K562 (cell line): ENCODE measurements around the gene YPEL5. TPM values are rescaled to one million over a fixed set of nuclear protein-coding genes. Genes with fewer than 3 reads are reported as not detected.

Source experiments
- CHD2 ChIP-seq: IDR thresholded peaks from 2 replicates; pipeline ENCODE4 v1.6.1; 2011; ENCODE audit warnings: low read depth, low read length
- DPF2 ChIP-seq: fragments of 450-650 bp; IDR thresholded peaks from 2 replicates; pipeline ENCODE4 v1.6.1; 2016
- EHMT2 ChIP-seq: fragments of 450-650 bp; IDR thresholded peaks from 2 replicates; pipeline ENCODE4 v1.6.1; 2018; ENCODE audit warnings: antibody characterized with exemption
- ERF ChIP-seq: fragments of 450-650 bp; formaldehyde crosslinking; IDR thresholded peaks from 2 replicates; pipeline ENCODE4 v1.4.0; 2020; ENCODE audit warnings: mild to moderate bottlenecking, mixed read lengths
- FOXM1 ChIP-seq, 2 experiments: fragments of 450-650 bp in 1 of 2; sonication (generic) in 1 of 2; formaldehyde crosslinking in 1 of 2; IDR thresholded peaks; 2 replicates each; pipeline versions ENCODE4 v1.6.1 to v1.9.0; 2017 to 2022; ENCODE audit warnings: low read depth in 2 of 2, mild to moderate bottlenecking in 2 of 2, missing genetic modification reagents in 1 of 2, moderate library complexity in 1 of 2
- HDGF ChIP-seq: fragments of 450-650 bp; IDR thresholded peaks from 2 replicates; pipeline ENCODE4 v1.6.1; 2016
- ILF3 ChIP-seq: fragments of 450-650 bp; IDR thresholded peaks from 2 replicates; pipeline ENCODE4 v1.6.1; 2018; ENCODE audit warnings: antibody characterized with exemption, mild to moderate bottlenecking, moderate library complexity, borderline replicate concordance
- KDM4B ChIP-seq, 2 experiments: fragments of 450-650 bp in 1 of 2; sonication (generic) in 1 of 2; IDR thresholded peaks; 2 replicates each; pipeline ENCODE4 v1.6.1; 2016 to 2017; ENCODE audit warnings: borderline replicate concordance in 2 of 2, antibody characterized with exemption in 1 of 2, low read depth in 1 of 2, mild to moderate bottlenecking in 1 of 2
- KLF1 ChIP-seq: fragments of 450-650 bp; IDR thresholded peaks from 2 replicates; pipeline ENCODE4 v1.6.1; 2016; ENCODE audit warnings: missing genetic modification characterization, missing compliant biosample characterization
- NELFE ChIP-seq: IDR thresholded peaks from 2 replicates; pipeline ENCODE4 v1.6.1; 2011; ENCODE audit warnings: mild to moderate bottlenecking; ENCODE audit not compliant: insufficient read depth, insufficient read length
- RB1 ChIP-seq: fragments of 450-650 bp; IDR thresholded peaks from 2 replicates; pipeline ENCODE4 v1.6.1; 2017; ENCODE audit warnings: low read depth, mild to moderate bottlenecking
- RBBP5 ChIP-seq: fragments of 200-600 bp; sonication (generic); IDR thresholded peaks from 2 replicates; pipeline ENCODE4 v1.6.1; 2012; ENCODE audit warnings: borderline replicate concordance, mild to moderate bottlenecking, low read length, control low read depth, inconsistent platforms; ENCODE audit not compliant: insufficient read depth, poor library complexity, severe bottlenecking
- SMC3 ChIP-seq: conservative IDR thresholded peaks from 2 replicates; pipeline ENCODE4 v1.6.1; 2011; ENCODE audit warnings: low read depth, low read length, improper control_type of control experiment; ENCODE audit not compliant: insufficient read depth
- WHSC1 ChIP-seq: IDR thresholded peaks from one replicate; pipeline ENCODE4 v1.6.1; 2012; ENCODE audit warnings: low read length, control low read depth, inconsistent platforms
- ZNF23 ChIP-seq: fragments of 250-450 bp; sonication (Bioruptor Pico); IDR thresholded peaks from 2 replicates; pipeline ENCODE4 v1.4.0; 2020; ENCODE audit warnings: mild to moderate bottlenecking
- ZNF75A ChIP-seq: fragments of 450-650 bp; formaldehyde crosslinking; IDR thresholded peaks from 2 replicates; pipeline ENCODE4 v1.4.0; 2020; ENCODE audit warnings: mild to moderate bottlenecking
- polyA plus RNA-seq, 8 experiments: library from polyadenylated mRNA; depleted of rRNA in 4 of 8; stranded (reverse) in 5 of 8; unstranded in 3 of 8; fragments of >200 nt; fragmentation: Nextera tagmentation in 2 of 8; fragmentation: Illumina TruSeq in 1 of 8; extraction: Ambion mirVana in 2 of 8; extraction: Trizol in 1 of 8; gene quantifications; 2 replicates each; pipeline versions ENCODE4 v1.2.1 to v1.2.3, GENCODE V29; 2011 to 2014; ENCODE audit warnings: inconsistent platforms in 1 of 8, missing spikeins in 1 of 8
- total RNA-seq, 7 experiments: library from RNA; depleted of rRNA in 6 of 7; stranded (reverse); fragments of >200 nt in 6 of 7; fragmentation: Illumina TruSeq in 2 of 7; extraction: Trizol in 2 of 7; gene quantifications; 2 replicates each; pipeline versions ENCODE4 v1.2.1 to v1.2.3, GENCODE V29; 2011 to 2021; ENCODE audit warnings: low replicate concordance in 1 of 7
- TF ChIP-seq, protein P1 (sequence below): fragments of 250-450 bp; sonication (Bioruptor Pico); IDR thresholded peaks from 2 replicates; pipeline ENCODE4 v1.4.0; 2020; ENCODE audit warnings: mild to moderate bottlenecking, moderate library complexity, borderline replicate concordance
- TF ChIP-seq, protein P2 (sequence below), 2 experiments: fragments of 450-650 bp in 1 of 2; sonication (generic) in 1 of 2; formaldehyde crosslinking in 1 of 2; IDR thresholded peaks in 1 of 2; conservative IDR thresholded peaks in 1 of 2; 2 replicates each; pipeline versions ENCODE4 v1.6.1 to v1.8.1; 2016 to 2023; ENCODE audit warnings: mild to moderate bottlenecking in 2 of 2, moderate library complexity in 2 of 2, inconsistent platforms in 1 of 2, missing genetic modification reagents in 1 of 2
- TF ChIP-seq, protein P3 (sequence below): fragments of 450-650 bp; IDR thresholded peaks from 2 replicates; pipeline ENCODE4 v1.6.1; 2014; ENCODE audit warnings: low read depth, mild to moderate bottlenecking, moderate library complexity, borderline replicate concordance

The YPEL5 gene
- total and polyA plus RNA-seq, 9 of the 15 experiments (the other 6 are each of a cell fraction or from before 2014, with no cell fraction given): 5.4 to 34.4 (median 12.3) TPM

DNA sequence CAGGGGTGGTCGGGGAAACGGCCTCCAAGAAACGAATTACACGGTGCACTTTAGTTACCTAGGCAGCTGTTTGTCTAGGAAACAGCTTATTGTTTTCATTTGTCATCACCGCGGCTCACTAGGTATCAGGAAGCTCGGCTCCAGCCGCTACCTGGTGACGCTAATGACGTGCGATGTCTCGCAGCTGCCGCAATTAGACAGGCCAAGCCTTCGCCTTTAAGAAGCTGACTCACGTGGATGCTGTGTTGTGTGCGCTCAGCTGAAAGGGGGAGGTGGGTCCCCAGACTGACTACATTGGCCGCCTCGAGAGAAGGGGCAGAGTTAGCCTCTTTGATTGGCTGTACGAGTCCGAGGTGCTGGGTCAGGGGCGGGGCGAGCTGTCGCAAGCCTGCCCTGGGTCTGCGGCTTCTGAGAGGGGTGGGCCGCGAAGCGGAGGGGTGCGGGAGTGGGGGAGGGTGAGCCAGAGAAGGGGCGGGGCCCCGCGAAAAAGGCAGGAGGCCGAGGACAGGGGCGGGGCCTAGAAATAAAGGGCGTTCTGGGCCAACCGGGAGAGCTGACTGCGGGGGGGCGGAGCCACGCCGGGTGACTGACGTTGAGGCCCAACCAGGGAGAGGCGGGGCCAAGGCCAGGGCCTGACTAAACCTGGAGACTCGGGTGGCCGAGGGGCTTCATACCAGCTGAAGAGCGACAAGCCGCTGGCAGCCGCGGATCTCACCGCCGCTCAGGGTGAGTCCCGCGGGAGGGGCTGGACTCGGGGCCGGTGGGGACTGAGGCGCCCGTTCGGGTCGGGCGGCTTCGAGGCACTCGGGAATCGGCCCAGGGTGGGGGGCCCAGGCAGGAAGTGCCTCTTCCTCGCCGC, at the start of gene YPEL5 (continued):
- TF ChIP-seq ILF3: no peak
- no peak for TF ChIP-seq KDM4B (IDR thresholded peaks at IDR 0.05; ENCODE audit: borderline replicate concordance in 2 of 2, low read depth in 1 of 2)
- peak; percentile 64 for TF ChIP-seq FOXM1 (IDR thresholded peaks at IDR 0.05; ENCODE audit: low read depth)
- 0 out of 2 replicates have a peak, but pooled peaks have one; percentile 57 for TF ChIP-seq FOXM1 (CRISPR knock-in tag; IDR thresholded peaks at IDR 0.05; ENCODE audit: low read depth)
- TF ChIP-seq ERF (CRISPR knock-in tag): no peak
- TF ChIP-seq, protein P1, sequence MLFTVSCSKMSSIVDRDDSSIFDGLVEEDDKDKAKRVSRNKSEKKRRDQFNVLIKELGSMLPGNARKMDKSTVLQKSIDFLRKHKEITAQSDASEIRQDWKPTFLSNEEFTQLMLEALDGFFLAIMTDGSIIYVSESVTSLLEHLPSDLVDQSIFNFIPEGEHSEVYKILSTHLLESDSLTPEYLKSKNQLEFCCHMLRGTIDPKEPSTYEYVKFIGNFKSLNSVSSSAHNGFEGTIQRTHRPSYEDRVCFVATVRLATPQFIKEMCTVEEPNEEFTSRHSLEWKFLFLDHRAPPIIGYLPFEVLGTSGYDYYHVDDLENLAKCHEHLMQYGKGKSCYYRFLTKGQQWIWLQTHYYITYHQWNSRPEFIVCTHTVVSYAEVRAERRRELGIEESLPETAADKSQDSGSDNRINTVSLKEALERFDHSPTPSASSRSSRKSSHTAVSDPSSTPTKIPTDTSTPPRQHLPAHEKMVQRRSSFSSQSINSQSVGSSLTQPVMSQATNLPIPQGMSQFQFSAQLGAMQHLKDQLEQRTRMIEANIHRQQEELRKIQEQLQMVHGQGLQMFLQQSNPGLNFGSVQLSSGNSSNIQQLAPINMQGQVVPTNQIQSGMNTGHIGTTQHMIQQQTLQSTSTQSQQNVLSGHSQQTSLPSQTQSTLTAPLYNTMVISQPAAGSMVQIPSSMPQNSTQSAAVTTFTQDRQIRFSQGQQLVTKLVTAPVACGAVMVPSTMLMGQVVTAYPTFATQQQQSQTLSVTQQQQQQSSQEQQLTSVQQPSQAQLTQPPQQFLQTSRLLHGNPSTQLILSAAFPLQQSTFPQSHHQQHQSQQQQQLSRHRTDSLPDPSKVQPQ (CRISPR knock-in tag): peak; percentile 85; the same call in 1 of the 2 replicates
- 0 out of 2 replicates have a peak, but pooled peaks have one; percentile 16 for TF ChIP-seq RB1
- TF ChIP-seq SMC3: no peak
- TF ChIP-seq CHD2: peak; percentile 58
- TF ChIP-seq ZNF23 (CRISPR knock-in tag): no peak
- no peak for TF ChIP-seq RBBP5
- TF ChIP-seq HDGF: no peak
- TF ChIP-seq NELFE: no peak
- TF ChIP-seq, protein P2, sequence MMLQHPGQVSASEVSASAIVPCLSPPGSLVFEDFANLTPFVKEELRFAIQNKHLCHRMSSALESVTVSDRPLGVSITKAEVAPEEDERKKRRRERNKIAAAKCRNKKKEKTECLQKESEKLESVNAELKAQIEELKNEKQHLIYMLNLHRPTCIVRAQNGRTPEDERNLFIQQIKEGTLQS (IDR thresholded peaks at IDR 0.05): peak; percentile 70
- TF ChIP-seq, protein P2 (CRISPR knock-in tag; conservative IDR thresholded peaks at IDR 0.05): 0 out of 2 replicates have a peak, but pooled peaks have one; percentile 55
- TF ChIP-seq EHMT2: no peak
- TF ChIP-seq WHSC1: no peak
- TF ChIP-seq, protein P3, sequence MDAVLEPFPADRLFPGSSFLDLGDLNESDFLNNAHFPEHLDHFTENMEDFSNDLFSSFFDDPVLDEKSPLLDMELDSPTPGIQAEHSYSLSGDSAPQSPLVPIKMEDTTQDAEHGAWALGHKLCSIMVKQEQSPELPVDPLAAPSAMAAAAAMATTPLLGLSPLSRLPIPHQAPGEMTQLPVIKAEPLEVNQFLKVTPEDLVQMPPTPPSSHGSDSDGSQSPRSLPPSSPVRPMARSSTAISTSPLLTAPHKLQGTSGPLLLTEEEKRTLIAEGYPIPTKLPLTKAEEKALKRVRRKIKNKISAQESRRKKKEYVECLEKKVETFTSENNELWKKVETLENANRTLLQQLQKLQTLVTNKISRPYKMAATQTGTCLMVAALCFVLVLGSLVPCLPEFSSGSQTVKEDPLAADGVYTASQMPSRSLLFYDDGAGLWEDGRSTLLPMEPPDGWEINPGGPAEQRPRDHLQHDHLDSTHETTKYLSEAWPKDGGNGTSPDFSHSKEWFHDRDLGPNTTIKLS: peak; percentile 51; the same call in 1 of the 2 replicates
- no peak for TF ChIP-seq ZNF75A (CRISPR knock-in tag)
- no peak for TF ChIP-seq KLF1 (tag)
- 0 out of 2 replicates have a peak, but pooled peaks have one; percentile 17 for TF ChIP-seq DPF2
